Ectodermal cell (in vitro differentiated cells): Measurements from ENCODE around the gene TRMU.

Experiments used
- H3K27ac ChIP-seq: 2 replicates; pipeline ENCODE4 v1.7.0; 2013; ENCODE audit warnings: mild to moderate bottlenecking, low read depth, low read length; ENCODE audit not compliant: insufficient read depth, poor library complexity, severe bottlenecking
- H3K27me3 ChIP-seq: 2 replicates; pipeline ENCODE4 v1.7.0; 2013; ENCODE audit warnings: mild to moderate bottlenecking, low read length; ENCODE audit not compliant: insufficient read depth, control insufficient read depth, poor library complexity, severe bottlenecking
- H3K36me3 ChIP-seq: one replicate; pipeline ENCODE4 v1.7.0; 2013; ENCODE audit warnings: low read length; ENCODE audit not compliant: control insufficient read depth, insufficient read depth
- H3K4me1 ChIP-seq: one replicate; pipeline ENCODE4 v1.7.0; 2013; ENCODE audit warnings: low read length; ENCODE audit not compliant: control insufficient read depth, insufficient read depth
- H3K4me3 ChIP-seq: 2 replicates; pipeline ENCODE4 v1.7.0; 2013; ENCODE audit warnings: low read depth, low read length, control low read depth; ENCODE audit not compliant: insufficient read depth
- H3K9me3 ChIP-seq: 2 replicates; pipeline ENCODE4 v1.7.0; 2013; ENCODE audit warnings: mild to moderate bottlenecking, low read length, moderate library complexity; ENCODE audit not compliant: control insufficient read depth
- WGBS, 2 experiments: methylation state at CpG; one replicate each; pipeline ENCODE4 v1.1.7; 2013; ENCODE audit warnings: missing lambda C conversion rate in 2 of 2; 5-methylcytosine and 5-hydroxymethylcytosine counted together

Gene TRMU

DNA sequence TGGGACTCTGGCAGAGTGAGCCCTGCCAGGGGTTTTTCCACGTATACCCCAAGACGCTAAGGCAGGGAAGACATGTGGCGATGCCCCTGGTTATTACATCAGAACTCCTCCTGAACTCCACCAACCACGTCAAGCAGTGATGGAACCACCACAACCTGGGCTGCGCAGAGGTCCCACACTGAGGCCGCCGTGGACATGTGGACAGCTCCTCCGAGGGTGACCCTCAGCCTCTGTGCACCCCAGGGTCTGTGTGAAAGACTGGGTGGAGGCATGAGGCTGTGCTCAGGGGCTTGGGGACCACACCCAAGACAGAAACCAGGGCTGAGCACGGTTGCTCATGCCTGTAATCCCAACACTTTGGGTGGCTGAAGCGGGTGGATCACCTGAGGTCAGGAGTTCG lies 52.2 kb downstream of the TRMU start:
- 95 to 96% methylated on average over 11 of the region's 11 CpGs for WGBS, 2 experiments
- Histone ChIP-seq H3K4me3 (no peak overlapping the region), H3K27me3 (no peaks in the 10 kb centered on the region), H3K27ac (no peak overlapping the region), H3K9me3 (no peaks in the 10 kb centered on the region), H3K4me1 (no peaks in the 10 kb centered on the region), H3K36me3 (peaks cover 4% of the 10 kb centered on the region)

DNA sequence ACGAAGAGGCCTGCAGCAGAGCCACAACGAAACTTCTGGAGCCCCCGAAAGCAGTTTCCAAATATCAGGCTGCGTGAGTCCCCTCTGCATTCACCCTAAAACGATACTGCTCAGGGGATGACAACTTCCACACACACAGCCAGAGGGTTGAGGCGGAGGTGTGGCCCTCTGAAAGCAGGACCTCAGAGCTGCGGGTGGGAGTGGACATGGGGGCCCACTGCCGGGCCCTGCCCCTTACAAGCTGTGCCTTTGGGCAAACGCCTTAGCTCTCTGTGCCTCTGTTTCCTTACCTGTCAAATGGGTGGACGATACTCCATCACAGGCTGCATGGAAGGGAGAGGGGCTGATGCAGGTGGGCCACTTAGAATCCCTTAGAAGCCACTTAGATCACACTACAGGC lies 53.1 kb downstream of the TRMU start:
- H3K4me3 ChIP-seq: no peak overlapping the region
- no peak overlapping the region for H3K27ac ChIP-seq
- H3K9me3 ChIP-seq: no peaks in the 10 kb centered on the region
- H3K36me3 ChIP-seq: no peaks in the 10 kb centered on the region
- WGBS, 2 experiments: 95 to 96% methylated on average over 10 of the region's 10 CpGs
- H3K27me3 ChIP-seq: no peaks in the 10 kb centered on the region
- H3K4me1 ChIP-seq: no peaks in the 10 kb centered on the region

DNA sequence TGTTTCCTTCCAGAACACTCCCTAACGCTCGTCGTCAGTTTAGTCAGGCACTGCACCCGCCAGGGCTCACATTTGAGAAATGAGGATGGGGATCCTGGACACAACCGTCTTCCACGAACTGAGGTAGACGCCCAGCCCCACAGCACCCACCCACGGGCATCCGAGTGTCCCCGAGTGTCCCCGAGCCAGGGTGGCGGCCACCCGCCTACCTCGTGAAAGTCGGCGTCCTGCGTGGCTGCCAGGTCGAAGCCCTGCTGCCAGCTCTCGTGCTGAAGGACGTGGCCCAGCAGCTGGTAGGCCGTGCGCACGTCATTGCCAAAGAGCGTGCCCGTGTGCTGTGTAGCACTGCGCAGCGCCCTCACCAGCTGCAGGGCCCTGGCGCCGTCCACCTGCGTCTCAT lies 53.6 kb downstream of the TRMU start:
- WGBS, 2 experiments: 94 to 95% methylated on average over 30 of the region's 30 CpGs
- H3K27me3 ChIP-seq: no peaks in the 10 kb centered on the region
- H3K9me3 ChIP-seq: no peaks in the 10 kb centered on the region
- H3K27ac ChIP-seq: no peak overlapping the region
- H3K36me3 ChIP-seq: no peaks in the 10 kb centered on the region
- no peaks in the 10 kb centered on the region for H3K4me1 ChIP-seq
- no peak overlapping the region for H3K4me3 ChIP-seq

DNA sequence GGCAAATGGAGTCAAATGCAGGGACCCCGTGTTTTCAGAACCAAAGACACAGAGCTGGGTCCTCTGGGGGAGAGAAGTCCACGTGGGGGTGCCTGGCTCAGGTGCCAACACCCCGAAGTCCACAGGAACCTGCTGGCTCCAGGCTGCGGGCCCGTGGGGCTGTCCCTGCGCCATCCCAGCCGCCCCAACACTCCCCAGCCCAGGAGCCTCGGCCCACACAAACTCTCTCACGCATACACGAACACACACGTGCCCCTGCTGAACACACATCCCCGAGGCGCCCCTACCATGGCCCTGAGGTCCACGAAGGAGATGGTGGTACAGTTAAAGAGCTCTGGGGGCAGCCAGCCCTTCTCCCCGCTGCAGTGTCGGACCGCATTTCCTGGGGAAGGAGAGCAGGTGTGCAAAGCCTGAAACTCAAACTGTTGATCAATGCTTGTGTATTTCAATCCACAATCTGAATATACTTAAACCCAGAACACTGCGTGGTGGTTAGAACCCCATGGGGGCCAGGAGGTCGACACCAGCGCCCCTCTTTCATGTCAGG lies 54.7 kb downstream of the TRMU start:
- Histone ChIP-seq H3K27me3 (no peaks in the 10 kb centered on the region), H3K36me3 (no peaks in the 10 kb centered on the region), H3K4me3 (no peak overlapping the region), H3K27ac (no peak overlapping the region), H3K4me1 (no peaks in the 10 kb centered on the region), H3K9me3 (no peaks in the 10 kb centered on the region)
- 94 to 95% methylated on average over 20 of the region's 20 CpGs for WGBS, 2 experiments

DNA sequence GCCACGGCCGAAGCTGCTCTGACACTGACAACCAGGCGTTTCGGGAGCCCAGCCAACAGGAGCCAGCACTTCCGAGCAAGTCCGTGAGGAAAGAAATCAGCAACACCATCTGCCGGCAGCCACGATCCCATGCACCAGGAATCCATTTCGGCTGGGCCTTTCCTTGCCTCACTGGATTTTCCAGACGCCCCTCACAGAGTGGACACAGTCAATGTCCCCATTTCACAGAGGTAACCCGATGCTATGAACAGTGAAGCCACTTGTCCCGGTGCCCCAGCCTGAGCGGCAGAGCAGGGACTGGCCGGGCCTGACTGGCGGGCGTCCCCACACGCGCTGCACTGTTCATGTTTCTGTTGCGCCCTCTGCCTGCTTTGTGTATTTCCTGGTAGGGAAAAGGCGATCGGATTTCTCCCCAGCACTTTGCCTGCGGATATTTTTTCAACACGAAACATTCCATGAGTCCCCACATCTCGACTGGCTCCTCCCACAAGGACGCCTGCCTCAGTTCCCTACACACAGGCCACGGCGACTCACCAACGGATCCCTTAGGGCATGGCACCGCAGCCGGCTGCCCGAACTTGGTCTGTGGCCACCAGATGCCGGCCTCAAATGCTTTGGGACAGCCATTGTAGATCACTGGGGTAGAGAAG lies 55.3 kb downstream of the TRMU start:
- Histone ChIP-seq H3K9me3 (no peaks in the 10 kb centered on the region), H3K36me3 (no peaks in the 10 kb centered on the region), H3K27me3 (no peaks in the 10 kb centered on the region), H3K27ac (no peak overlapping the region), H3K4me3 (no peak overlapping the region), H3K4me1 (no peaks in the 10 kb centered on the region)
- WGBS, 2 experiments: 91% methylated on average over 32 of the region's 32 CpGs

DNA sequence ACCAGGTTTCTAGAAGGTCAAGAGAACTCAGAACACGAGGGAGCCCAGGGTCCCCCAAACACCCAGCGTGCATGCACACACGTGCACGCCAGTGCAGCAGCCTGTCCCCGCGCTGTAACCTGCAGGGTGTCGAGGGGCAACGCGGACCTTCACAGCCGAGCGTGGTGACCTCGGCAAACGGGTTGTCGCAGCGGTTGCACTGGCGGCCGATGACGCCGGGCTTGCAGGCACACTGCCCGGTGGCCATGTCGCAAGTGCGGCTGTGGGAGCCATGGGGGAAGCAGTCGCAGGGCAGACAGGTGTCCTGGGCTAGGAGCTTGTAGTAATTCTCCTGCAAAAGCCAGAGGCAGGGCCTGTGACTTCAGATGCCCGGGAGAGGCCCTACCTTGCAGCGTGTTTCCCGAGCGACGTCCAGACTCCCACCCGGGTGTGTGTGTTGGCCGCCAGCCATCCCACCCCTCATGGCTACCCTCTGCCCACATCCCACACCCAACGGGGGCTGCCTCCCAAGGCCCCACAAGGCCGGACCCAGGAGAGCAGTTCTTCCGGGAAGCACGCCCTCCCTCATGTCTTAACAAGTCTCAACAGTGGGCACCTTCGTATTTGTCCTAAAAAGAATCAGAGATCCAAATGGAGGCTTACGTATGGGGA lies 56.1 kb downstream of the TRMU start:
- H3K27ac ChIP-seq: no peak overlapping the region
- H3K9me3 ChIP-seq: no peaks in the 10 kb centered on the region
- WGBS, 2 experiments: 95 to 96% methylated on average over 36 of the region's 36 CpGs
- no peaks in the 10 kb centered on the region for H3K4me1 ChIP-seq
- H3K36me3 ChIP-seq: no peaks in the 10 kb centered on the region
- no peak overlapping the region for H3K4me3 ChIP-seq
- H3K27me3 ChIP-seq: no peaks in the 10 kb centered on the region

DNA sequence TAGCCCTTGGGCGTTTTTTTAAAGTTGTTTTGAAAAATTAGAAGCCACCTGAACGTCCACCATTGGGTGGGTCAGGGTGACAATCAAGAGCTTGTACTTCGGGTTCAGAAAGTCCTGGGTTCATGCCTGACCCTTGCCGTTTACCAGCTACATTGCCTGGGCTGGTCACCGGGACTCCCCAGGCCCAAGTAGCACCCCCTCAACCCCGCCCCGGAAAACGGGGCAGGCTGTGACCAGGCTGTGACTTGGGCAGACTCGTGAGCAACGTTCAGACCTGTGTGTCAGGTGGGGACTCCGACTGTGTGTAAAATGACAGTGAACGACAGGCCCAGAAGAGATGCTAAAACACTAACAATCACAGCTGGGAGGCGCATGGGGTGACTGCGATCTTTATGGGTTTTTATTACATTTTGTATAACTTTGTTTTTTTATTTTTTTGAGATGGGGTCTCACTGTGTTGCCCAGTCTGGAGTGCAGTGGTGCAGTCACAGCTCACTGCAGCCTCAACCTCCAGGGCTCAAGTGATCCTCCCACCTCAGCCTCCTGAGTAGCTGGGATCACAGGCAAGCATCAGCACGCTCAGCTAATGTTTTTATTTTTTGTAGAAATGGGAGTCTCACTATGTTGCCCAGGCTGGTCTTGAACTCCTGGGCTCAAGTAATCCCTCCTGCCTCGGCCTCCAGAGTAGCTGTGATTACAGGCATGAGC lies 56.8 kb downstream of the TRMU start:
- Histone ChIP-seq H3K27ac (no peak overlapping the region), H3K36me3 (no peaks in the 10 kb centered on the region), H3K4me3 (no peak overlapping the region), H3K9me3 (no peaks in the 10 kb centered on the region), H3K4me1 (no peaks in the 10 kb centered on the region), H3K27me3 (no peaks in the 10 kb centered on the region)
- WGBS, 2 experiments: 95 to 96% methylated on average over 16 of the region's 16 CpGs

DNA sequence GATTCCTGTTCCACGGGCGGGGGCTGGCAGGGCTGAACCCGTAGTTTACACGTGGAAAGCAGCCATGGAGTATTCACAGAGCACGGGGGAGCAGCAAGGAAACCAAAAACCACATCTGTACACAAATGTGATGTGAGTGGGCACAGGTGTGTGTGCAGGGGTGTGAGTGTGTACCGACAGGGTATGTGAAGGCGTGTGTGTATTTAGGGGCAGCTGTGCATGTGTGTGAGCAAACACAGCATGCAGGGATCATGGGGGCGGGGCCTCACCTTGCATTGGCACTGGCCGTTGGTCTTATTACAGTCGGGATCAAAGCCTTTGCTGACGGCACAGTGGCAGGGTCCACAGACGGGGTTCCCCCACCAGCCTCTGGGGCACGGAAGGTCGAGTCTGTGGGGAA lies 58.4 kb downstream of the TRMU start:
- no peaks in the 10 kb centered on the region for H3K4me1 ChIP-seq
- H3K36me3 ChIP-seq: no peaks in the 10 kb centered on the region
- H3K27me3 ChIP-seq: no peaks in the 10 kb centered on the region
- no peak overlapping the region for H3K27ac ChIP-seq
- WGBS, 2 experiments: 91% methylated on average over 14 of the region's 14 CpGs
- no peaks in the 10 kb centered on the region for H3K9me3 ChIP-seq
- H3K4me3 ChIP-seq: no peak overlapping the region

DNA sequence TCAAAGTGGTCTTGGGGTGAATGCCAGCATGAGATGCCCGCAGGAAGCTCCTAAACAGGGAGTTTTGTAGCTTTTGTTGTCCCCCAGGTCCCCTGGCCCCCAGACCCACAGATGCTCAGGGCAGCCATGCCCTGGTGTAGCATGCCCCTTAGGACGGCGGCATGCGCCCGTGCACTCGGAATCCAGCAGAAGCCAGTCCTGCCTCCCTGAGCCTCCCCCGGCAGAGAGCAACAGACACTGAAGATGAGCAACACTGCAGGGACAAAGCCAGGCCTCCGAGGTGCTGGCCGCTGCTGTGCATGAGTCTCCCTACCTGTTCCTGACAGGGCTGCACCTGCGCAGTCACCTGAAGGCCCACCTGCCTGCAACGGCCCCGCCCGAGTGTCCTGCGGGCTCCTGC lies 59.1 kb downstream of the TRMU start:
- Histone ChIP-seq H3K36me3 (no peaks in the 10 kb centered on the region), H3K9me3 (no peaks in the 10 kb centered on the region), H3K27me3 (no peaks in the 10 kb centered on the region), H3K27ac (no peak overlapping the region), H3K4me3 (no peak overlapping the region), H3K4me1 (no peaks in the 10 kb centered on the region)
- WGBS, 2 experiments: 95 to 96% methylated on average over 14 of the region's 14 CpGs

DNA sequence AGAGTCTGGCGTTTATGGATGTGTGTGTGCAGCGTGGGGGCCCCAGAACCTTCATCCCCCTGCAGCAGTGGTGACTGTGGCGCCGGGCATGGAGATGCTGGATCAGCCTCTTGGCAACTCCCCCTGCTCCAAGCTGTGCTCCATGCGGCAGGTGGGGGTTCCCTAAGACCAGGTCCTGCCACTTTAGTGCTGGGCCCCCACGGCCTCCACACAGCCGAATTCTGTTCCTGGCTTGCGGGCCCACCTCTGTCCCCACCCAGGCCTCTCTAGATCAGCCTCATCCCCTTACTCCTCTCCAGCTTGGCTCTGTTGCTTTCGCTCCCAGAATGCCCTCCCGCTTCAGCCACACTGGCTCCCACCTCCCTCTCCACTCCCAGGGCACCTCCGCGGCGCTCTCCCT lies 59.6 kb downstream of the TRMU start:
- 93 to 94% methylated on average over 13 of the region's 13 CpGs for WGBS, 2 experiments

More for the DNA sequence above, 59.6 kb downstream of the TRMU start:
- Histone ChIP-seq H3K9me3 (no peaks in the 10 kb centered on the region), H3K36me3 (no peaks in the 10 kb centered on the region), H3K27me3 (no peaks in the 10 kb centered on the region), H3K4me1 (no peaks in the 10 kb centered on the region), H3K4me3 (no peak overlapping the region), H3K27ac (no peak overlapping the region)
